ENCODE measurements around the gene CXCL5. TPM values are rescaled to one million over a fixed set of nuclear protein-coding genes. Genes with fewer than 3 reads are reported as not detected.

The CXCL5 gene
- total RNA-seq, 1 donor from 2014 or later, result under 0.01 TPM

DNA sequence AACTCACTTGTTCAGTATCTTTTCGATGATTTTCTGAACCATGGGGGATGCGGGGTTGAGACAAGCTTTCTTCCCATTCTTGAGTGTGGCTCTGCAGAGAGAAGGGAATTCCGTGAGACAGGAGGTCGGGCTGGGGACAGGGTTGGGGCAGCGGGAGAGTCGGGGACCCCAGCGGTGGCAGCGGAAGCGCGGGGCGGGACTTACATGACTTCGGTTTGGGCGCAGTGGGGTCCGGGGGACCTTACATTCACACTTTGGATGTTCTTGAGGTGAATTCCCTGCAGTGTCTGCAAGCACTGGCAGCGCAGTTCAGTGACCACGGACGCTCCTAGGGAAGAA, 39.6 kb upstream of the CXCL5 start:
- H3K9ac ChIP-seq (ENCODE audit: low read depth in 1 of 3, low read length in 3 of 3), result peak overlapping the region; percentile 23 to 69 (median 64)
- peaks cover 6 to 9% (median 7%) of the 10 kb centered on the region in 3 donors for H3K27me3 ChIP-seq (ENCODE audit: control insufficient read depth in 3 of 3, insufficient read depth in 3 of 3, low read length in 3 of 3)
- no peaks in the 10 kb centered on the region for H3K36me3 ChIP-seq (ENCODE audit: control insufficient read depth in 3 of 3, insufficient read depth in 3 of 3, low read length in 3 of 3)
- H3K4me3 ChIP-seq (ENCODE audit: low read length in 3 of 3), result peak overlapping the region; percentile 63 to 76 (median 75)
- peaks cover 4 to 7% (median 4%) of the 10 kb centered on the region in 3 donors for H3K4me1 ChIP-seq (ENCODE audit: control insufficient read depth in 3 of 3, insufficient read depth in 3 of 3, low read length in 3 of 3)
- H3K9me3 ChIP-seq (ENCODE audit: control insufficient read depth in 3 of 3, low read length in 3 of 3), result no peaks in the 10 kb centered on the region
- H3K27ac ChIP-seq (ENCODE audit: low read depth, low read length), result no peak overlapping the region

DNA sequence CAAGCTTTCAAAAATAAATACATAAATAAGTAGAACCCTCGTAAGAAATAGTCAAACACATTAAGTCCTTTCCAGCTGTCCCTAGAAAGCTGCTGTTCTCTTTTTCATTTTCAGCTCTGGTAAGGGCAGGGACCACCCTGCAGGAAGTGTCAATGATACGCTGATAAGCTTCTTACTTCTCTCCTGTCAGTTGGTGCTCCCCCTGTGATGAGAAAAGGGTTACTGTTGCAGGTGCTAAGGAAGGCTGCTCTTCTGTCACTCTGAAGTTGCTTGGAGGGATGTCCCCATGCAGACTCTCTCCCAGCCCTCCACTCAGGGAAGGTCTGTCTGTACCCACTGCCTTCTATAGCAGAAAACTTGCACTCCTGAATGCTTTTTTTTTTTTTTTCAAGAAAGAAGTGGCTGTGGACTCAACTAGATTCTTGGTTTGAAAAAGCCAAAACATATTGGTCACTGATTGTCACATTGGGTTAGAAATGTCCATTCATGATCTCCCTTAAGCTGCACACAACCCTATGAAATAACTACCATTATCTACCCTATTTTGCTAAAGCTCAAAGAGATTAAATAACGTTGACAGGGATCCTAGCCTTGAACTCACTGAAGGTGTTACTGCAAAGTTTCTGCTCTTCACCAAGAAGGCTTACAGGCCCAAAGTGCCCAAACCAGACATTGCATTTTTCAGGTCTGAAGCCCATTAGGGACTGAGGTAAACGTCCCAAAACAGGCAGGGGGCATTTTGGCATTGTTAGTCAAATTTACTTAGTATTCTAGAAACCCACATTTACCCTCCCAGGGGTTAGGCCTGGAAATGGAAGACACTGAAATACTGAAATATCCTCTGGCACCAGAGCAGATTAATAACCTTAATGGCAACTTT, 38.8 kb upstream of the CXCL5 start:
- Histone ChIP-seq H3K9me3 (ENCODE audit: control insufficient read depth in 3 of 3, low read length in 3 of 3) (no peaks in the 10 kb centered on the region), H3K27me3 (ENCODE audit: control insufficient read depth in 3 of 3, insufficient read depth in 3 of 3, low read length in 3 of 3) (peaks cover 6 to 9% (median 7%) of the 10 kb centered on the region in 3 donors), H3K36me3 (ENCODE audit: control insufficient read depth in 3 of 3, insufficient read depth in 3 of 3, low read length in 3 of 3) (no peaks in the 10 kb centered on the region), H3K4me1 (ENCODE audit: control insufficient read depth in 3 of 3, insufficient read depth in 3 of 3, low read length in 3 of 3) (peaks cover 4 to 7% (median 4%) of the 10 kb centered on the region in 3 donors), H3K27ac (ENCODE audit: low read depth, low read length) (no peak overlapping the region), H3K9ac (ENCODE audit: low read depth in 1 of 3, low read length in 3 of 3) (no peak overlapping the region), H3K4me3 (ENCODE audit: low read length in 3 of 3) (peak overlapping the region in 1 of 3 donors; percentile 63)

DNA sequence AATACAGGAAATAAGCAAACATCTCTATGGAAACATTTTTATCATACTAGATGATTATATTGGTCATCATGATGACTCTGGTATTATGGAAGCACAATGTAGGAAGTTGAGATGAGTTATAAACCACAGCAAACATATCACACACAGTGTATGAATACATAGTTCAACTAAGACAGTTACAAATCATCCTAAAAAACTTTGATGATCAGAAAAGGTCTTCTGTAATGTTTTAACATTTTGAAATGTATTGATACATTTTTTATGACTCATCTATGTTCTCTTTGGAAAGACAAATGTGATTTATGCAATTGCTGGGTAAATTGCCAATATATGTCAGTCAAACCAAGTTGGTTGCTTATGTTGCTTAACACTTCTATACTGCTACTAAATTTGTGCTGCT, 35.3 kb upstream of the CXCL5 start:
- Histone ChIP-seq H3K4me1 (ENCODE audit: control insufficient read depth in 3 of 3, insufficient read depth in 3 of 3, low read length in 3 of 3) (peaks cover 3 to 4% (median 4%) of the 10 kb centered on the region in 3 donors), H3K27ac (ENCODE audit: low read depth, low read length) (no peak overlapping the region), H3K27me3 (ENCODE audit: control insufficient read depth in 3 of 3, insufficient read depth in 3 of 3, low read length in 3 of 3) (peaks cover 6 to 7% (median 6%) of the 10 kb centered on the region in 3 donors), H3K36me3 (ENCODE audit: control insufficient read depth in 3 of 3, insufficient read depth in 3 of 3, low read length in 3 of 3) (no peaks in the 10 kb centered on the region), H3K9ac (ENCODE audit: low read depth in 1 of 3, low read length in 3 of 3) (no peak overlapping the region), H3K9me3 (ENCODE audit: control insufficient read depth in 3 of 3, low read length in 3 of 3) (no peaks in the 10 kb centered on the region), H3K4me3 (ENCODE audit: low read length in 3 of 3) (no peak overlapping the region)

DNA sequence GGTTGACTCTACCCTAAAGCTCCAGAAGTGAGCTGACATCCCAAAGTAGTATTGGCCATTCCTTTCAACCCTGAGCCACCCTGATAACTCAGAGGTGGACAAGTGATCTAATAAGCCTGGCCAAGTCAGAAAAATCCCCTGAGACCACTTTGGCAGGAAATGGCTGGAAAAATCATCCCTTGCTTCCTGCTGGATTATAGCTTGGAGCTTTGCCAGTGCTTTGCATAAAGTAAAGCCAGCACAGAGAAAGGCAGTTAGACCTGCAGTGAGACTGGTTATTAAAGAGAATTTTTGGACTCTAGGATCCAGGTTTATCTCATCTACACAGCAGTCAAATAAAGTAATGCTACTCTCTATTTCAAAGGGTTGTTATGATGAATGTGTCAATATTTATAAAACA, 33.6 kb upstream of the CXCL5 start:
- H3K27me3 ChIP-seq (ENCODE audit: control insufficient read depth in 3 of 3, insufficient read depth in 3 of 3, low read length in 3 of 3), result peaks cover under 1% of the 10 kb centered on the region in 3 donors
- no peaks in the 10 kb centered on the region for H3K4me1 ChIP-seq (ENCODE audit: control insufficient read depth in 3 of 3, insufficient read depth in 3 of 3, low read length in 3 of 3)
- no peak overlapping the region for H3K27ac ChIP-seq (ENCODE audit: low read depth, low read length)
- H3K9ac ChIP-seq (ENCODE audit: low read depth in 1 of 3, low read length in 3 of 3), result no peak overlapping the region
- no peaks in the 10 kb centered on the region for H3K36me3 ChIP-seq (ENCODE audit: control insufficient read depth in 3 of 3, insufficient read depth in 3 of 3, low read length in 3 of 3)
- H3K4me3 ChIP-seq (ENCODE audit: low read length in 3 of 3), result no peak overlapping the region
- H3K9me3 ChIP-seq (ENCODE audit: control insufficient read depth in 3 of 3, low read length in 3 of 3), result no peaks in the 10 kb centered on the region

DNA sequence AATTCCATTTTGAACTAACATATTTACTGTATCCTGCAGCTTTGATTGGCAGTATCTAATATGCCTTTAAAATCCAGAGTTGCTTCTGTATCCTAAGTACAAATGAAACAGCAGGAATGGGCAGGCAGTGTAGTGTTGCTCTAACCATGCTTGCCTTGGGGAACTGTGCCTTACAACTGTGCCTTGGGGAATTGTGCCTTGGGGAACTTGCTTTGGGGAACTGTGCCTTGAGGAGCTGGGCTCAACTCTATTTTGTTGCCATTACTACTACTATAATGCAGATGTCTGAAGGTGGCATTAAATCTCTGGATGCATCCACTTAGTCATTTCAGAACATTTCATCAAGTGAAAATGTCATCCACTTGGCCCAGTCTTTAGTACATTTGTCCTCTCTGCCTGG, 33.1 kb upstream of the CXCL5 start:
- Histone ChIP-seq H3K4me3 (ENCODE audit: low read length in 3 of 3) (no peak overlapping the region), H3K4me1 (ENCODE audit: control insufficient read depth in 3 of 3, insufficient read depth in 3 of 3, low read length in 3 of 3) (no peaks in the 10 kb centered on the region), H3K9me3 (ENCODE audit: control insufficient read depth in 3 of 3, low read length in 3 of 3) (peaks cover 0 to 1% (median 0%) of the 10 kb centered on the region in 3 donors), H3K36me3 (ENCODE audit: control insufficient read depth in 3 of 3, insufficient read depth in 3 of 3, low read length in 3 of 3) (no peaks in the 10 kb centered on the region), H3K27ac (ENCODE audit: low read depth, low read length) (no peak overlapping the region), H3K9ac (ENCODE audit: low read depth in 1 of 3, low read length in 3 of 3) (no peak overlapping the region), H3K27me3 (ENCODE audit: control insufficient read depth in 3 of 3, insufficient read depth in 3 of 3, low read length in 3 of 3) (no peaks in the 10 kb centered on the region)

DNA sequence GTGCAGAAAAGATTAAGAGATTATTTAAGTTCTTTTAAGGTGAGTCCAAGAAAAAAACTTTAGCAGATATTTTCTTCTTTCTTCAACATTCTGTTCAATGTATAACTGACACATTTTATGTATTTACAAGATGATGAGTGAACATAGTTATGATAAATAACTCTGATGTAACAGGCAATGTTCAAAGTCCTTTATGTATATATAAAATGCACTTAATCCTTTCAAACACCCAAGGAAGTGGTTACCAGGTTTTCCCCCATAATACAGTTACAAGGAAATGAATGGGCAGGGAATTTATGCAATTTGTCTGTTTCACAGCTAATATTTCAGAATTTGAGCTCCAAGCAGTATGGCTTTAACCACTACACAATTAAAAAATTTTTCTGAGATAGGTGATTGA, 31.8 kb upstream of the CXCL5 start:
- H3K27ac ChIP-seq (ENCODE audit: low read depth, low read length), result no peak overlapping the region
- no peak overlapping the region for H3K4me3 ChIP-seq (ENCODE audit: low read length in 3 of 3)
- H3K4me1 ChIP-seq (ENCODE audit: control insufficient read depth in 3 of 3, insufficient read depth in 3 of 3, low read length in 3 of 3), result no peaks in the 10 kb centered on the region
- no peaks in the 10 kb centered on the region for H3K27me3 ChIP-seq (ENCODE audit: control insufficient read depth in 3 of 3, insufficient read depth in 3 of 3, low read length in 3 of 3)
- H3K9ac ChIP-seq (ENCODE audit: low read depth in 1 of 3, low read length in 3 of 3), result no peak overlapping the region
- H3K9me3 ChIP-seq (ENCODE audit: control insufficient read depth in 3 of 3, low read length in 3 of 3), result peaks cover 0 to 3% (median 0%) of the 10 kb centered on the region in 3 donors
- H3K36me3 ChIP-seq (ENCODE audit: control insufficient read depth in 3 of 3, insufficient read depth in 3 of 3, low read length in 3 of 3), result no peaks in the 10 kb centered on the region

DNA sequence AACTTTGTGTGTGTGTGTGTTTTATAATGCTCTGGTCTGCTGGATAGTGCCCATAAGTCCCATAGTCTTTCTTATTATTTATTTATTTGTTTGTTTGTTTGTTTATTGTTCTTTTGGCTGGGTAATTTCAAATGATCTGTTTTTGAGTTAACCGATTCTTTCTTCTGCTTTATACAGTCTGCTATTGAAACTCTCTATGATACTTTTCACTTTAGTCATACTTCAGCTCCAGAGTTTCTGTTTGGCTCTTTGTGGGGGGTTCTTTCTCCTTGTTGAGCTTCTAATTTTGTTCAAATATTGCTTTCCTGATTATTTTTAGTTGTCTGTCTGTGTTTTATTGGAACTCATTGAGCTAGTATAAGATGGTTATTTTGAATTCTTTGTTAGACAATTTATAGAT, 30.0 kb upstream of the CXCL5 start:
- Histone ChIP-seq H3K27me3 (ENCODE audit: control insufficient read depth in 3 of 3, insufficient read depth in 3 of 3, low read length in 3 of 3) (no peaks in the 10 kb centered on the region), H3K27ac (ENCODE audit: low read depth, low read length) (no peak overlapping the region), H3K4me3 (ENCODE audit: low read length in 3 of 3) (no peak overlapping the region), H3K9me3 (ENCODE audit: control insufficient read depth in 3 of 3, low read length in 3 of 3) (peaks cover 0 to 3% (median 0%) of the 10 kb centered on the region in 3 donors), H3K9ac (ENCODE audit: low read depth in 1 of 3, low read length in 3 of 3) (no peak overlapping the region), H3K36me3 (ENCODE audit: control insufficient read depth in 3 of 3, insufficient read depth in 3 of 3, low read length in 3 of 3) (no peaks in the 10 kb centered on the region), H3K4me1 (ENCODE audit: control insufficient read depth in 3 of 3, insufficient read depth in 3 of 3, low read length in 3 of 3) (no peaks in the 10 kb centered on the region)

DNA sequence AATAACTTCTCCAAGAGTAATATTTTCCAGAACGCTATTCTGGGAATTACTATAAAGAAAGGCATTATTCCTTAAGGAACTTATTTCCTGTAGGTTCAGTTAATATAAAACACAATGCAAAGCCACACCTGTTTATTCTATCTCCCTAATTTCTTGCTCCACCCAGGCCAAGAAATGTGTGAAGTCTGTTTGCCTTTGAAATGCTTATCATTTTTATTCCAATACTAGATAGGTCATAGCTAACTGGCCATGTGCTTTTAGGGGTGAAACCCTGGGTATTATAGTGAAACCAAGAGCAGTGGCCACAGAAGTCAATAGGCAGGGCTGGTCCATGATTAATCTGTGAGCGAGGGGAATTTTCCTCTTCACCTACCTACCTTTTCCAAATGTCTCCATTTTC, 25.2 kb upstream of the CXCL5 start:
- Histone ChIP-seq H3K9me3 (ENCODE audit: control insufficient read depth in 3 of 3, low read length in 3 of 3) (peaks cover 0 to 3% (median 0%) of the 10 kb centered on the region in 3 donors), H3K9ac (ENCODE audit: low read depth in 1 of 3, low read length in 3 of 3) (no peak overlapping the region), H3K27me3 (ENCODE audit: control insufficient read depth in 3 of 3, insufficient read depth in 3 of 3, low read length in 3 of 3) (no peaks in the 10 kb centered on the region), H3K4me3 (ENCODE audit: low read length in 3 of 3) (no peak overlapping the region), H3K4me1 (ENCODE audit: control insufficient read depth in 3 of 3, insufficient read depth in 3 of 3, low read length in 3 of 3) (no peaks in the 10 kb centered on the region), H3K27ac (ENCODE audit: low read depth, low read length) (no peak overlapping the region), H3K36me3 (ENCODE audit: control insufficient read depth in 3 of 3, insufficient read depth in 3 of 3, low read length in 3 of 3) (no peaks in the 10 kb centered on the region)

DNA sequence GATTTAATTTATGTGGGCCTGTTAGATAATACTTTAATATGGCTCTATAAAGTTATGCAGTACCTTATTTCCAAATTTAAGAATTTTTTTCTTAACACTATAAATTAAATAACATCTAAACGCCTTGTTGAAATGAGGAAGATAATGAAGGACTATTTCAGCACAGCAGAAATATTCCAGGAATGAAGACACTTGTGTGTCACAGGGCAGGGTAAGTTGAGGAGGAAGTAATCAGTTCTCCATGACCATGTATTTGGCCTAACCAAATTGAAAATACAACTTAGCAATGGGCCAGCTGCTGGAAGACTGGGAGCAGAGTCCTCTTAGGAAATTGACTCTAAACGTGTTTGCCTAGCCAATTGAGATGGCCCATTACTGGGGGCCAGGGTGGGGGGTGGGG, 23.1 kb upstream of the CXCL5 start:
- Histone ChIP-seq H3K9ac (ENCODE audit: low read depth in 1 of 3, low read length in 3 of 3) (no peak overlapping the region), H3K9me3 (ENCODE audit: control insufficient read depth in 3 of 3, low read length in 3 of 3) (peaks cover 0 to 2% (median 0%) of the 10 kb centered on the region in 3 donors), H3K27me3 (ENCODE audit: control insufficient read depth in 3 of 3, insufficient read depth in 3 of 3, low read length in 3 of 3) (no peaks in the 10 kb centered on the region), H3K4me3 (ENCODE audit: low read length in 3 of 3) (no peak overlapping the region), H3K27ac (ENCODE audit: low read depth, low read length) (no peak overlapping the region), H3K36me3 (ENCODE audit: control insufficient read depth in 3 of 3, insufficient read depth in 3 of 3, low read length in 3 of 3) (no peaks in the 10 kb centered on the region), H3K4me1 (ENCODE audit: control insufficient read depth in 3 of 3, insufficient read depth in 3 of 3, low read length in 3 of 3) (no peaks in the 10 kb centered on the region)

DNA sequence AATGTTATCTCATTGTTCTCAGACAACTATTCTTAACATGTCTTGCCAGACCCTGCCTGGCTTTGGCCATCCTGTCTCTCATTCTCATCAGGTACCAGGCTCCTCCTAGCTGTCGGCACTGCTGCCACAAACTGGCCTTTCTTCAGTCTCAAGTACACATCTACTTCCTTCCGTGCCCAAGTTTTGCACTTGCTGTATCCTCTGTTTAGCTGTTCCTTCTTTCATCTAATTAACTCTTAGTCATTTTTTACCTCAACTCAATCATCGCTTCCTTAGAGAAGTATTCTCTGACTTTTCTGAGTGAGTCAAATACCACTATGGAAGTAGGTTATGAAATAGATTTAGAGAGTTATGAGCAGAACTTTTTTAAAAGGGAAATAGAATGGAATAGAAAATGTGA, 20.3 kb upstream of the CXCL5 start:
- Histone ChIP-seq H3K9ac (ENCODE audit: low read depth in 1 of 3, low read length in 3 of 3) (no peak overlapping the region), H3K27me3 (ENCODE audit: control insufficient read depth in 3 of 3, insufficient read depth in 3 of 3, low read length in 3 of 3) (no peaks in the 10 kb centered on the region), H3K4me3 (ENCODE audit: low read length in 3 of 3) (no peak overlapping the region), H3K27ac (ENCODE audit: low read depth, low read length) (no peak overlapping the region), H3K9me3 (ENCODE audit: control insufficient read depth in 3 of 3, low read length in 3 of 3) (no peaks in the 10 kb centered on the region), H3K4me1 (ENCODE audit: control insufficient read depth in 3 of 3, insufficient read depth in 3 of 3, low read length in 3 of 3) (no peaks in the 10 kb centered on the region), H3K36me3 (ENCODE audit: control insufficient read depth in 3 of 3, insufficient read depth in 3 of 3, low read length in 3 of 3) (no peaks in the 10 kb centered on the region)

Measured in skeletal muscle tissue (tissue), 4 donors.